NCI-H2227 (cell line): ENCODE measurements around the gene RLN1.
"Not testable (repeated sequence)": the region's sequence is repeated elsewhere in the genome, so short reads cannot be mapped to it uniquely, and the experiment has no call there.

Source experiments
- DNase-seq: peaks from one replicate; lab custom pipeline; 2025; ENCODE audit not compliant: unreplicated experiment; lab: John Stamatoyannopoulos, UW

Gene RLN1

GRCh38 chr9:5338992-5339981, at the start of gene RLN1:
Gene RLN1, minus strand, starts transcription at chr9:5339876. Its CDS starts 130 bp downstream, at chr9:5339746.
- not testable (repeated sequence) for DNase-seq

GRCh38 chr9:5389109-5389732, 49.5 kb upstream of the RLN1 start:
- no peak for DNase-seq

GRCh38 chr9:5388026-5388819, 48.5 kb upstream of the RLN1 start:
- no peak for DNase-seq

GRCh38 chr9:5384436-5384835, 44.8 kb upstream of the RLN1 start:
- DNase-seq = no peak

GRCh38 chr9:5382479-5382878, 42.8 kb upstream of the RLN1 start:
- no peak for DNase-seq

GRCh38 chr9:5375790-5376477, 36.3 kb upstream of the RLN1 start:
- DNase-seq = no peak

GRCh38 chr9:5375091-5375490, 35.4 kb upstream of the RLN1 start:
- no peak for DNase-seq

GRCh38 chr9:5364294-5365024, 24.8 kb upstream of the RLN1 start:
- no peak for DNase-seq

GRCh38 chr9:5361326-5362010, 21.8 kb upstream of the RLN1 start:
- DNase-seq = no peak

- no peak for DNase-seq
Observed at GRCh38 chr9:5360341-5360740, 20.7 kb upstream of the RLN1 start.

GRCh38 chr9:5357431-5358105, 17.9 kb upstream of the RLN1 start:
- no peak for DNase-seq

GRCh38 chr9:5355817-5356216, 16.1 kb upstream of the RLN1 start:
- no peak for DNase-seq

GRCh38 chr9:5355226-5355625, 15.6 kb upstream of the RLN1 start:
- DNase-seq = no peak

- DNase-seq = no peak
Observed at GRCh38 chr9:5354184-5354583, 14.5 kb upstream of the RLN1 start.

GRCh38 chr9:5352637-5353248, 13.1 kb upstream of the RLN1 start:
- DNase-seq = no peak

- no peak for DNase-seq
Observed at GRCh38 chr9:5336688-5337087, 3.0 kb downstream of the RLN1 start.

GRCh38 chr9:5331276-5331675, 8.4 kb downstream of the RLN1 start:
- DNase-seq = not testable (repeated sequence)

GRCh38 chr9:5326893-5327548, 12.7 kb downstream of the RLN1 start:
- peak; percentile 86 for DNase-seq
